K562 (cell line): ENCODE measurements around the gene RABL3. TPM values are rescaled to one million over a fixed set of nuclear protein-coding genes. Genes with fewer than 3 reads are reported as not detected.
A peak's percentile ranks its signal among the peaks of the same experiment; 100 is the strongest.

Experiments
- BRD4 ChIP-seq: fragments of 200-600 bp; sonication (generic); IDR thresholded peaks from 2 replicates; pipeline ENCODE4 v1.6.1; 2017; ENCODE audit warnings: inconsistent platforms
- CHCHD3 ChIP-seq: fragments of 250-450 bp; sonication (Bioruptor Pico); IDR thresholded peaks from 2 replicates; pipeline ENCODE4 v2.1.2; 2022; ENCODE audit warnings: mild to moderate bottlenecking
- EP300 ChIP-seq: IDR thresholded peaks from 2 replicates; pipeline ENCODE4 v1.6.1; 2012; ENCODE audit warnings: low read length, improper control_type of control experiment
- EP400 ChIP-seq: fragments of 450-650 bp; IDR thresholded peaks from 2 replicates; pipeline ENCODE4 v1.6.1; 2017; ENCODE audit warnings: antibody characterized with exemption, mild to moderate bottlenecking, moderate library complexity
- FOSL1 ChIP-seq: fragments of 200-800 bp; sonication (Bioruptor generic); conservative IDR thresholded peaks from 2 replicates; pipeline ENCODE4 v1.6.1; 2016; ENCODE audit warnings: missing genetic modification characterization, missing compliant biosample characterization
- GABPA ChIP-seq: fragments of 200-800 bp; sonication (Bioruptor generic); conservative IDR thresholded peaks from 2 replicates; pipeline ENCODE4 v1.6.1; 2016; ENCODE audit warnings: low read depth, missing genetic modification characterization, missing compliant biosample characterization
- GABPB1 ChIP-seq: sonication (generic); formaldehyde crosslinking; IDR thresholded peaks from 2 replicates; pipeline ENCODE4 v1.8.0; 2022; ENCODE audit warnings: mild to moderate bottlenecking, missing genetic modification reagents
- NRF1 ChIP-seq, 2 experiments: fragments of 450-650 bp; IDR thresholded peaks in 1 of 2; conservative IDR thresholded peaks in 1 of 2; 2 replicates each; pipeline ENCODE4 v1.6.1; 2014; ENCODE audit warnings: mild to moderate bottlenecking in 2 of 2
- PCBP1 ChIP-seq: fragments of 200-400 bp; formaldehyde crosslinking; IDR thresholded peaks from 2 replicates; pipeline ENCODE4 v1.6.1; 2018; ENCODE audit warnings: mild to moderate bottlenecking, low read depth, low read length; ENCODE audit not compliant: poor library complexity, severe bottlenecking
- POLR2AphosphoS2 ChIP-seq: IDR thresholded peaks from 2 replicates; pipeline ENCODE4 v1.6.1; 2012; ENCODE audit warnings: low read length, improper control_type of control experiment
- RBFOX2 ChIP-seq: fragments of 200-400 bp; formaldehyde crosslinking; IDR thresholded peaks from 2 replicates; pipeline ENCODE4 v1.6.1; 2017; ENCODE audit warnings: low read depth, mild to moderate bottlenecking, low read length, moderate library complexity
- RNF2 ChIP-seq: sonication (generic); IDR thresholded peaks from 2 replicates; pipeline ENCODE4 v1.6.1; 2016
- TBP ChIP-seq: optimal IDR thresholded peaks from 2 replicates; pipeline ENCODE3; 2011; ENCODE audit warnings: low read depth, low read length, improper control_type of control experiment
- TRIM24 ChIP-seq, 2 experiments: fragments of 450-650 bp; IDR thresholded peaks; 2 replicates each; pipeline ENCODE4 v1.6.1; 2016
- ZFX ChIP-seq: sonication (generic); formaldehyde crosslinking; IDR thresholded peaks from 2 replicates; pipeline ENCODE4 v1.8.0; 2022; ENCODE audit warnings: mild to moderate bottlenecking, missing genetic modification reagents, moderate library complexity
- ZNF175 ChIP-seq: fragments of 200-800 bp; sonication (Bioruptor generic); IDR thresholded peaks from 2 replicates; pipeline ENCODE4 v1.6.1; 2016; ENCODE audit warnings: low read depth, mild to moderate bottlenecking, missing genetic modification characterization, missing compliant biosample characterization
- ZNF316 ChIP-seq: fragments of 450-650 bp; IDR thresholded peaks from 2 replicates; pipeline ENCODE4 v1.6.1; 2016
- ZNF584 ChIP-seq: fragments of 200-800 bp; sonication (Bioruptor generic); IDR thresholded peaks from 2 replicates; pipeline ENCODE4 v1.6.1; 2016; ENCODE audit warnings: low read depth, mild to moderate bottlenecking, missing genetic modification characterization, missing compliant biosample characterization
- ZNF589 ChIP-seq: fragments of 200-800 bp; sonication (Bioruptor generic); IDR thresholded peaks from 2 replicates; pipeline ENCODE4 v1.6.1; 2016; ENCODE audit warnings: low read depth, missing genetic modification characterization, missing compliant biosample characterization
- polyA plus RNA-seq, 8 experiments: library from polyadenylated mRNA; depleted of rRNA in 4 of 8; stranded (reverse) in 5 of 8; unstranded in 3 of 8; fragments of >200 nt; fragmentation: Nextera tagmentation in 2 of 8; fragmentation: Illumina TruSeq in 1 of 8; extraction: Ambion mirVana in 2 of 8; extraction: Trizol in 1 of 8; gene quantifications; 2 replicates each; pipeline versions ENCODE4 v1.2.1 to v1.2.3, GENCODE V29; 2011 to 2014; ENCODE audit warnings: inconsistent platforms in 1 of 8, missing spikeins in 1 of 8
- total RNA-seq, 7 experiments: library from RNA; depleted of rRNA in 6 of 7; stranded (reverse); fragments of >200 nt in 6 of 7; fragmentation: Illumina TruSeq in 2 of 7; extraction: Trizol in 2 of 7; gene quantifications; 2 replicates each; pipeline versions ENCODE4 v1.2.1 to v1.2.3, GENCODE V29; 2011 to 2021; ENCODE audit warnings: low replicate concordance in 1 of 7
- TF ChIP-seq, protein P1 (sequence below): fragments of 250-450 bp; sonication (Bioruptor Pico); IDR thresholded peaks from 2 replicates; pipeline ENCODE4 v1.5.0; 2020; ENCODE audit warnings: mild to moderate bottlenecking
- TF ChIP-seq, protein P2 (sequence below): fragments of 200-800 bp; sonication (Bioruptor generic); IDR thresholded peaks from 2 replicates; pipeline ENCODE4 v1.6.1; 2017; ENCODE audit warnings: missing genetic modification characterization, missing compliant biosample characterization
- TF ChIP-seq, protein P3 (sequence below): fragments of 250-450 bp; sonication (Bioruptor Pico); IDR thresholded peaks from 2 replicates; pipeline ENCODE4 v1.4.0; 2020
- TF ChIP-seq, protein P4 (sequence below): sonication (generic); formaldehyde crosslinking; IDR thresholded peaks from 2 replicates; pipeline ENCODE4 v1.8.0; 2022; ENCODE audit warnings: missing genetic modification reagents, mild to moderate bottlenecking, moderate library complexity, borderline replicate concordance

Gene RABL3
- total and polyA plus RNA-seq, 9 of the 15 experiments (the other 6 are each of a cell fraction or from before 2014, with no cell fraction given): 6.5 to 30.7 (median 12.3) TPM

DNA sequence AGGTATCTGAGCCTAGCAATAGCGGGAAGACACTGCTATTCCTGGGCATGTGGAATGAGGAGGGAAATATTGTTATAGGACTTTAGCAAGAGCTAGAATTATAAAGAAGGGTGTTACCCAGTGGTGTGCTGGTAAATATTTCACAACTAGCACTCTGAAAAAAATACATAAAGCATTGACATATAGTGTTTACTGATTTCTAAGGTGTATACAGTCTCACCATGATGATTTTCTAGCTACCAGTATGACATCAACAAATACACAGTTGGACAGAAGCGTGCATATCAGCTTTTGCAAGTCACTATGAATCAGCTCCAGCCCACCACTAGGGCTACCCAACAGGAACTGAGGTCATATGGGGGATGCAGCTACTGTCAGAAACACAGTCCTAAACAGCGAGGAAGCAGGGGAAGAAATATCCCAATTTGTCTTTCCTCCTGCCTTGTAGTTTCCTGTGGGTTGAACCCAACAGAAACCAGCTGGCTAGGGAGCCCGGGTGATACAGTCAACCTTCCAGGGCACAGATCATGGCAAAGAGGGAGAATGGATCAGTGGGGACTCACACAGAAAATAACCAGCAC lies 99.9 kb downstream of the RABL3 start (continued):
- peak; percentile 64; the same call in 1 of the 2 replicates for TF ChIP-seq ZNF589 (CRISPR knock-in tag)
- no peak for TF ChIP-seq ZFX (CRISPR knock-in tag)
- 0 out of 4 replicates have a peak, but pooled peaks of 1 of the 2 experiments have one; percentile 4 for TF ChIP-seq NRF1 (conservative IDR thresholded peaks at IDR 0.05 in 1 of 2, IDR thresholded peaks at IDR 0.05 in 1 of 2)
- TF ChIP-seq POLR2AphosphoS2: no peak
- TF ChIP-seq RBFOX2: peak; percentile 39; the same call in 1 of the 2 replicates
- peak; percentile 82 for TF ChIP-seq ZNF584
- TF ChIP-seq PCBP1: no peak
- peak; percentile 86 for TF ChIP-seq EP300
- peak; percentile 73 for TF ChIP-seq GABPB1 (CRISPR knock-in tag)
- TF ChIP-seq, protein P1, sequence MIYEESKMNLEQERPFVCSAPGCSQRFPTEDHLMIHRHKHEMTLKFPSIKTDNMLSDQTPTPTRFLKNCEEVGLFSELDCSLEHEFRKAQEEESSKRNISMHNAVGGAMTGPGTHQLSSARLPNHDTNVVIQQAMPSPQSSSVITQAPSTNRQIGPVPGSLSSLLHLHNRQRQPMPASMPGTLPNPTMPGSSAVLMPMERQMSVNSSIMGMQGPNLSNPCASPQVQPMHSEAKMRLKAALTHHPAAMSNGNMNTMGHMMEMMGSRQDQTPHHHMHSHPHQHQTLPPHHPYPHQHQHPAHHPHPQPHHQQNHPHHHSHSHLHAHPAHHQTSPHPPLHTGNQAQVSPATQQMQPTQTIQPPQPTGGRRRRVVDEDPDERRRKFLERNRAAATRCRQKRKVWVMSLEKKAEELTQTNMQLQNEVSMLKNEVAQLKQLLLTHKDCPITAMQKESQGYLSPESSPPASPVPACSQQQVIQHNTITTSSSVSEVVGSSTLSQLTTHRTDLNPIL: no peak
- TF ChIP-seq ZNF316: peak; percentile 96
- TF ChIP-seq, protein P2, sequence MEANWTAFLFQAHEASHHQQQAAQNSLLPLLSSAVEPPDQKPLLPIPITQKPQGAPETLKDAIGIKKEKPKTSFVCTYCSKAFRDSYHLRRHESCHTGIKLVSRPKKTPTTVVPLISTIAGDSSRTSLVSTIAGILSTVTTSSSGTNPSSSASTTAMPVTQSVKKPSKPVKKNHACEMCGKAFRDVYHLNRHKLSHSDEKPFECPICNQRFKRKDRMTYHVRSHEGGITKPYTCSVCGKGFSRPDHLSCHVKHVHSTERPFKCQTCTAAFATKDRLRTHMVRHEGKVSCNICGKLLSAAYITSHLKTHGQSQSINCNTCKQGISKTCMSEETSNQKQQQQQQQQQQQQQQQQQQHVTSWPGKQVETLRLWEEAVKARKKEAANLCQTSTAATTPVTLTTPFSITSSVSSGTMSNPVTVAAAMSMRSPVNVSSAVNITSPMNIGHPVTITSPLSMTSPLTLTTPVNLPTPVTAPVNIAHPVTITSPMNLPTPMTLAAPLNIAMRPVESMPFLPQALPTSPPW (CRISPR knock-in tag): peak; percentile 38; the same call in 1 of the 2 replicates
- peak; percentile 86 for TF ChIP-seq FOSL1 (tag)
- TF ChIP-seq GABPA (tag): peak; percentile 72
- TF ChIP-seq, protein P3, sequence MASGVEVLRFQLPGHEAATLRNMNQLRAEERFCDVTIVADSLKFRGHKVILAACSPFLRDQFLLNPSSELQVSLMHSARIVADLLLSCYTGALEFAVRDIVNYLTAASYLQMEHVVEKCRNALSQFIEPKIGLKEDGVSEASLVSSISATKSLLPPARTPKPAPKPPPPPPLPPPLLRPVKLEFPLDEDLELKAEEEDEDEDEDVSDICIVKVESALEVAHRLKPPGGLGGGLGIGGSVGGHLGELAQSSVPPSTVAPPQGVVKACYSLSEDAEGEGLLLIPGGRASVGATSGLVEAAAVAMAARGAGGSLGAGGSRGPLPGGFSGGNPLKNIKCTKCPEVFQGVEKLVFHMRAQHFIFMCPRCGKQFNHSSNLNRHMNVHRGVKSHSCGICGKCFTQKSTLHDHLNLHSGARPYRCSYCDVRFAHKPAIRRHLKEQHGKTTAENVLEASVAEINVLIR: no peak
- no peak for TF ChIP-seq CHCHD3 (CRISPR knock-in tag)
- peak; percentile 68; the same call in 1 of the 2 replicates for TF ChIP-seq BRD4
- peak; percentile 60 for TF ChIP-seq EP400
- TF ChIP-seq, protein P4, sequence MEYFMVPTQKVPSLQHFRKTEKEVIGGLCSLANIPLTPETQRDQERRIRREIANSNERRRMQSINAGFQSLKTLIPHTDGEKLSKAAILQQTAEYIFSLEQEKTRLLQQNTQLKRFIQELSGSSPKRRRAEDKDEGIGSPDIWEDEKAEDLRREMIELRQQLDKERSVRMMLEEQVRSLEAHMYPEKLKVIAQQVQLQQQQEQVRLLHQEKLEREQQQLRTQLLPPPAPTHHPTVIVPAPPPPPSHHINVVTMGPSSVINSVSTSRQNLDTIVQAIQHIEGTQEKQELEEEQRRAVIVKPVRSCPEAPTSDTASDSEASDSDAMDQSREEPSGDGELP (CRISPR knock-in tag): peak; percentile 37
- TF ChIP-seq ZNF175 (CRISPR knock-in tag): peak; percentile 5; the same call in 1 of the 2 replicates
- peak; percentile 74 to 78 for TF ChIP-seq TRIM24 (IDR thresholded peaks at IDR 0.05)
- 0 out of 2 replicates have a peak, but pooled peaks have one; percentile 22 for TF ChIP-seq RNF2
- TF ChIP-seq TBP: peak; percentile 15
